HG03045 (cell line): ENCODE results near the gene NAV2.
"Not testable (repeated sequence)": the region's sequence is repeated elsewhere in the genome, so short reads cannot be mapped to it uniquely, and the experiment has no call there.

Experiments
- ATAC-seq: cut with Tn5 transposase; IDR thresholded peaks from one replicate; pipeline ENCODE4 v1.9.1; 2021; ENCODE audit warnings: mild to moderate bottlenecking, moderate library complexity; ENCODE audit not compliant: unreplicated experiment

NAV2 gene

DNA sequence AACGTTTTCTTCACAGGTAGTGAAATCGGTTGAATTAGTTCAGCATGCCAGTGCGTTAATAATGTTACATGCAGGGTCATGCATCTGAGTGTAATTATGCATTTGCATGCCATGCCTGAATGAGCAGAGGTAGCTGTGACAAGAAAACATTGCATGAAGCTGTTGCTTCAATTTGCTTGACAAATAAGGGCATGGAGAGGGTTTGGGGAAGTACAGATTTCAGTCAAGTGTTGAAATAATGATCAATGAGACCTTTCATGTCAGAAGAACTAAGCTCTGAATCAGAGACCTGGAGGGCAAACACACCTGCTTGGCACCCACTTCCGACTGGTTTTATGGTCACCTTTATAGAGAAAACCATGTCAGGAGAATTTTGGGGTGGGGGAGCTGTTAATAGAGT is 226.2 kb downstream of the NAV2 start:
- no peak for ATAC-seq

DNA sequence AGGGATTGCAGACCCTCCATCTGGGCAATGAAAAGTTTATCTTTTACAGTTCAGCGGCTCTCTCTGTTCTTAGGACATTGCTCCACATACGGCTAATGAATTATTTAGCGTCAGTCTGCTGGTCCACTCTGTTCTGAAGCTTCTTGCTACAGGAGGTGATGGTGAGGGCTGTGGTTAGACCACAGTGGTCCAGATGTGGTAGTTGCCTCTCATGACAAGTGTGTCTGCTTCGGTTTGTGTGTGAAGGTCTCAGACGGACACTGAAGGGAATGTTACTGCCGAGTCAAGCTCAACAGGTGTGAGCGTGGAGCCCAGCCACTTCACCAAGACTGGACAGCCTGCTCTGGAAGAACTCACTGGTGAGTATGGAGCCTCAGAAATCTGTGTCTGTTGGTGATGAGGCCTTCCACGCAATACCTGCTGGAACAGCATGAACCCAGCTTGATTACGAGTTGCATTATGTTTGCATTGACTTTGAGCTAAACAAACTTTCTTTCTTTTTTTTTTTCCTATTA is 226.8 kb downstream of the NAV2 start:
- no peak for ATAC-seq

DNA sequence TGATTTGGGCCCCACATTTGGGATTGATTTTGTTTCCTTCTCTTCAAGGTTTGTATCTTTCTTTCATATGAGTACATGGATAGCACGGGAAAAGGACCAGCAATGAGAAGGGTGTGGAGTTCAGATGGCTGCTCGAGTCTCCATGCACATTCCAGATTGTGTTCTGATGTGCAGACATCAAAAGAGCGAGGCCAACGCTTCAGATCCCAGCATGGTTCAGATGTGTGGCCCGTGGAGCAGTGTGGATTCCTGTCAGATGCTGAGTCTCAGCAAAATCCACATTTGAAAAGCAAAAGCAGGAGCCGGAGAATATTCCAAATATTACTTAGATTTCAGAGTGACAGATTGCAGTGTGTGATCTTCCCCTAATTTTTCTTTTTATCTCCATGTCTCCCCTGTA is 228.2 kb downstream of the NAV2 start:
- no peak for ATAC-seq

DNA sequence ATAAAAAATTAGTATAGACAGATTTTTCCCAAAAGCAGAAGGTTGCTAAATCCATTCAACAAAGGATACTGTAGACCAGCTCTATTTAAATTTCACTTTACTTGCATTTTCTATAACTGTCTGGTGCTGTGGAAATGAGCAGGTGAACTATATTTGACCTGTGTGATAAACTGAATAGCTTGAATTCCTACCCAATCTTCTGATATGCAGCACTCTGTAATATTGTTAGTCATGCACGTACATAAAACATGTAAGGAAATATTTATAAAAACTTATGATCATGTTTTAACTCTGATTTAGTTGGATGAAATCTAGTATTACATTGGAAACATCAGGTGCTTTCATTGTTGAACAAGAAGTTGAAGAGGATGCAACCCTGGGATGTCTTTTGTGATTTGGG is 234.0 kb downstream of the NAV2 start:
- no peak for ATAC-seq

DNA sequence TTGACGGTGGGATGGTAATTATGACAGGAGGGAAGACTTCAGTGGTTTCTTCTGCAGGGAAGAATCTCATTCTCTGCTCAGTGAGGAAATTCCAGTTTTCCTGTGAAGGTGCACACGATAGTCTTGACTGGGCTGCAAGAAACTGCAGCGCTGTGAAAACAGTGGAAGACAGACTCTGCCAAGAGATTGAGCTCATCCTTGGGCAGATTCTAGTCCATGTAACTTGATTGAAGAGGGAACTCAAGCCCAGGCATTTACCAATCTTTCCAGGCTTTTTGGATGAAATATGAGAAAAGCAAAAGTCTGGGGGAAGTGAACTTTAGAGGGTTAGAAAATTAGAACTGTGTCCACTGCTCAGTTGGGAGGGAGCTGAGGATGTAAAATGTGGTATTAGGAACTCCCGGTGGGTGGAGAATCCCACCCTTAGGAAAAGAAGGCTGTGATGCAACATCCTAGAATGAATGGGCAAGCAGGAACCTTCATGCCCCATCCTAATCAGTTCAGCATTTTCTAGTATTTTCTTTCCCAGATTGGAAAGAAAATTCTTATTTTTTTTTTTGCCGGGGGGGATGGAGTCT is 235.0 kb downstream of the NAV2 start:
- no peak for ATAC-seq

DNA sequence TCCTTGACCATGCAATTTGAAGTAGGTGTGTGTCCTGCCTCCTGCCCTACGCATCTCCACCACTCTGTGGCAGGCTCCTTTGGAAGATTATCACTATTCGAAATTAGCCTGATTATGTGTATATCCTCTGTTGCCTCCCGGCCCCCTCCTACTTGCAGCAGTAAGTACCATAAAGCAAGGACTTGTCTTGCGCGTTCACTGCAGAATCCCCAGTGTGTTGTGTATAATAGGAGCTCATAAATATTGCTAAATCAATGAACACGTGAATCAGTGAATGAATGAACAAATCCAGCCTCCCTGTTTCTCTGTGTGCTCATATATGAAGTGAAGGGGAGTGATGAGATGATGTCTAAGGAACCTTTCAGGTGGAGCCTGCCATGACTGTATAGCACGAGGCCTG is 237.0 kb downstream of the NAV2 start:
- ATAC-seq = no peak

DNA sequence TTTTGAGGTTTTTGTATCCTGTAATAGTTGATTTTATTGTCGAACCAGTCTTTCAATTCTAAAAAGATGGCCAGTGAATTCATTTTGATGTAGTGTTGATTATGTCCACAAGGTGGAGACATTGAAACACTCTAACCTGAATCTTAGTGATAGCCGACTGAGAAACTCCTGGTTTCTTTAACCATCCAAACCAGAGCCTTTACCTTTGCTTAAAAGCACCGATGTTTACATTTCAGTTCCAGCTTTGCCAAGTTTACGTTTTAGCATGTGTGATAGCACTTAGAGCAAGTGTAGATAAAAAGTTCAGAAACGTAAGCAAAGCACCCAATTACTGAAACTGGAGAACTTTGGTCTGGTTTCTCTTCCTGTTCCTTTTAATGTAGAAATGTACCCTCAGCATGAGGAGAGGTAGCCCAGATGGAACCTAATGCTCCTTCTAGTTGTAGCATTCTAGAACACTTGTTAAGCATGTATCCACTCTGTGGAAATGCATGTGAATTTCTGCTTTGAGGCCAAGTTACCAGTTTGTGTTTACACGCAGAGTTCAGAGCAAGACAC is 239.0 kb downstream of the NAV2 start:
- peak; percentile 78 for ATAC-seq

DNA sequence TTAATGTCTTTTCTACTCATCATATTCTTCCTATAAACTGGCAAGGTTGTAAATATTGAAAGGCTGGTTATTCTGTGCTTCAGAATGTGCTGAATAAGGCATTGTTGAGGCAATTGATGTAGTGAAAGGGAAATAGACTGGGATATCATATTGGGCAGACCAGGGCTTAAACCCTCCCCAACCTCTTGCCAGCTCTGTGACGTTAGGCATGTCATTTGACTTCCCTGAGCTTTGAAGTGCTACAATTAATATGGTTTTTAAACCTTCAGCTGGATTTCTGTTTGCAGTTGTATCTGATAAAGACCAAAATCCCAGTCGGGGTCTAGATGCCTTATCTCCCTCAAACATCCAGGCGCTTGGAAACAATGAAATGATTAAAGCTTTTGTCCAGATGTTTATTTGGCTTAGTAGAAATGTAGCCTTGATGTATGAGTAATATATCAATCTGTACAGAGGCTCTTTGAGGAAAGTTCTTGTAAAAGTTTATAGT is 239.5 kb downstream of the NAV2 start:
- ATAC-seq = no peak

DNA sequence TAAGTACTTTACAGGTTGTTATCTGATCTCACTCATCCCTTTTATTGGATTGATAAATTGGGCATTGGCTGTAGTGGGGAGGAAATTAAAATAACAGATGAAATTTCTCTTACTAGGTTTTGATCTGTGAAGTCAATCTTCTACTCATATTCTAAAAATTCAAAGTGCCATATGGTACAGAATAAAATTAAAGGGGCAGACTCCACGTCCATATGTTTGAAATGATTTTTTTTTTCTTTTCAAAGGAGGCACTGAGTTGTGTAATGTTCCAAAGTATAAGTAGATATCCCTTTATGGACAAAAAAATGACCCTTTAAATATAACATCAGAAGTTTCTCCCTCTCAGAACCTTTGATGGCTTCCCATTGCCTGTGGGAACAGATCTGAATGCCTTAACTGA is 240.3 kb downstream of the NAV2 start:
- no peak for ATAC-seq

DNA sequence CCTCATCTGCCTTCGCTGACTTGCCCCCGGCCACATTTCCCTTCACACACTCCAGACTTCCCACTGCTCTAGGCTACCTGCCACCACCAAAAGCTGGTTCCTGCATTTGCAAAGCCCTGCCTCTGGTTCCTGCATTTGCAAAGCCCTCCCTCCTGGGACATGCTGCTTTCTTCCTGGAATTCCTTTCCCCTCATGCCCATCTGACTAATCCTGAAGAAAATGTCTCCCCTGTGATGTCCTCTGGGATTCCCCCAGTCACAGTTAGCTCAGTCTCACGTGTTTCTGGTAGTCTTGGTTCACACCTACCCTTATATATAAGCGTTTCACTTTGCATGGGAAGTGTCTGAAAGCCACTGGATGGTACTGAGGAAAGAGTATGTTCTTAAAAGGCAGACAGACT is 240.7 kb downstream of the NAV2 start:
- no peak for ATAC-seq

DNA sequence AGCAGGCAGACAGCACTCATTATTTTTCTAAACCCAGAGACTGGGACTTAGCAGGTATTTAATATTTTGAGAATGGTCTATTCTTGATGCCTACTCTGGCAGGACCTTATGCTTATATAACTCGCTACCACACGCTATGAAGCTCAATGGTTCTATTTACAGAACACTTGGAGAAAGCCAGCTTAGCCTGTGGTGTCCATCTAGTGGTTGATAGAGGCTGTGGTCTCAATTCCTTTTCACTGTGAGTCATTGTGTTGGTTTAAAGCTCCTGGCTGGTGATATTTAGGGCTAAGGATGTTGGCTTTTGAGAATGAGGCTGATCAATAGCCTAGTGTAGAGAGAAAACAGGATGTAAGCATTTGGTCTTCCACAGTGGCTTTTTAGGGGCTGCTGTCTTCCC is 241.3 kb downstream of the NAV2 start:
- ATAC-seq = no peak

DNA sequence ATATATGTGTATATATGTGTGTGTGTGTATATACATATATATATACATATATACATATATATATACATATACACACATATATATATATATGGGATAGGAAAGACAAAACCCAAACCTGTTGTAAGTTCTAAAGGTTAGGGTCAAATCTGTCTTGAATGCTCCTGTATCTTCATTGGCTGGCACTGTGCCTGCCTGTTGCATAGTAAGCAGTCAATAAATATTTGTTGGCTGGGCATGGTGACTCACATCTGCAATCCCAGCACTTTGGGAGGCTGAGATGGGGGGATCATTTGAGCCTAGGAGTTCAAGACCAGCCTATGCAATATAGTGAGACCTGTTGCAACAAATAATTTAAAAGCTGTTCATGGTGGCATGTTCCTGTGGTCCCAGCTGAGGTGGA is 242.3 kb downstream of the NAV2 start:
- ATAC-seq = no peak

DNA sequence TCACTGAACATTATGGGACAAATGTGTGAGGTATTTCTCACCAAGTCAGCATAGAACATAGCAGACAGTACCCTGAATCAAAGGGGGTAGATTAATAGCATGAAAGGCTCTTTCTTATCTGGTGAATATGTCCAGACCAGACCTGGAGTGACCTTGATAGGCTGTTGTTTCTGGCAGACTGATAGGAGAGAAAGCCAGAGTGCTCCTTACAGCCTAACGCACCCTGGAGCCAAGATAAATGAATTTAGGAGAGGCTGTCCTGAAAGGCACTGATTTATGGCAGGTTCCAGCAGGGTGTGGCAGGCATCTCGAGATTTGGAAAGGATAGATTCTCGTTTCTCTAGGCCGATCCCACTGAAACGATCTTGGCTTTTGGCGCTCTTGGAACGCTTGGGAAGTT is 243.0 kb downstream of the NAV2 start:
- no peak for ATAC-seq

DNA sequence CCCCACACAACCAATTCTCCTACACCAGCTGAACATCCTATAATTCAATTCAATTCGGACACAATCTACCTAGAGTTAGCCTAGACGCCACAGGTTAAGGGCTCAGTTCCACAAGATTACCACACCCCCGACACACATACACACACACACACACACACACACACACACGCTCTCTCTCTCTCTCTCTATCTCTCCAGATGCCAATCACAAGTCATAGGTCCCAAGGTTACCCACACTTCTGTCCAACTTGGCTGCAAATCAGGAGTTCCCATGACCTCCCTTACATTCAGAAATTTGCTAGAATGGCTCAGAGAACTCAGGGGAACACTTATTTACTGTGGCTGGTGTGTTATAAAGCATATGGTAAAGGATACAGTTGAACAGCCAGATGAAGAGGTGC is 243.6 kb downstream of the NAV2 start:
- ATAC-seq = no peak

DNA sequence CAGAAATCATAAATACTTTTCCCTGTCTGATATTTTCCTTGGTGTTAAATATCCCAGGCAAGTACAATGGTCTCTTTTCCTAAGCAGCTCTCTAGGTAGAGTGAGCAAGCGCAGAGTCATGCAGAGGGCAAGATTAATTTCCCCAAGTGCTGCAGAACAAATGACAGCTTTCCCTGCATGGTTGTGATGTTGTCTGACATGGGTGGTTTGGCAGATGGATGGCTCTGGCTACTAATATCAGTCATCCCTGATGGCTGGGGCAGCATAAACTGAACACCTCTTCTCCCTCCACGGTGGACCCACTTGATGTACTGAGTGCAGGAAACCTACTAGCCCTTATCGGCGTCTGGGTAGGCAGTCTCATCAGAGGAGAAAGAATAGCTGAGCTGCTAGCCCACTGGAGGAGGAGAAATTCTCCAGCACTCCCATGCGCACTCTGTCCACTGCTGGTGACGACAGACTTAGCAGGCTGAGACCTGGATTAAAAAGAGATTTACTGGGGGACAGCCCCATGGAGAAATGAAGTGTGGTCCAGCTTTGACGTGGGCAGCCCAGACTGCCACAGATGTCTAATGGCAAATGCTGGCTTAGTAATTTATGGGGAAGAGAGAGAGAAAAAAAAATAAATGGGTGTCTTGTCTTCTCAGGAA is 244.8 kb downstream of the NAV2 start:
- ATAC-seq = no peak

DNA sequence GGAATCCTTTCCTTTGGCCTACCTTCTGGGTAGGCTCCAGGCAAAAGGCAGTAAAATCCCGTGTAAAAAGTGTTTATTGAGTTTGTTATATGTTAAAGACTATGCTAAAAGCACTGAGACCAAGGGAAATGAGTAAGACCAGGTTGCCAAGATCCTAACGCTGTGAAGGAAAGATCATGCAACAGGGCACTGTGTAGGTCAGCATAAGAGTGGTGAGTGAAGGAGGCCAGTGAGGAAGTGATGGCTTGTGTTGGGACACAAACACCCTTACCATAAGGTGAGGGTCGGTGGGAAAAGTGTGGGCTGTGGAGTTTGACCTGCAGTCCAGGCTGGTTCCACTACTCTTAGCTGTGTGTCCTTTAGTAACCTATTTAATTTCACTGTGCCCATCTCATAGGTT is 245.6 kb downstream of the NAV2 start:
- no peak for ATAC-seq

DNA sequence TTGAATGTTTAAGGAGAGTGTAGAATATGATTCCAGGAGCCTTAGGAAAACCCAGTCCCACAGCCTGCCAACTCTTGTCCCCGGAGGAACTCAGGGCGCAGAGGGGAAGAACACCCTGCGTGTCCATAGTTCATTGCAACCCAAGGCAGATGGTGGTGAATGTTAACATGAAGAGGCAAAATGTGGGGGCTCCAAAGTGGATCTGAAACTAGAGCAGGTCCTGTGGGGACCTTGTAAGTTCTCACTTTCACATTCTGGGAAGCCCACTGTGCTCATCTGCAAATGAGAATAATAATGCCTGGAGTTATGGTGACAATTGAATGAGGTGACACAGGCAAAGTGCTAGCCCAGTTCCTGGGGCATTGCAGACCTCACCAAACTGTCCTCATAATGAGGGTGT is 246.6 kb downstream of the NAV2 start:
- ATAC-seq = no peak

DNA sequence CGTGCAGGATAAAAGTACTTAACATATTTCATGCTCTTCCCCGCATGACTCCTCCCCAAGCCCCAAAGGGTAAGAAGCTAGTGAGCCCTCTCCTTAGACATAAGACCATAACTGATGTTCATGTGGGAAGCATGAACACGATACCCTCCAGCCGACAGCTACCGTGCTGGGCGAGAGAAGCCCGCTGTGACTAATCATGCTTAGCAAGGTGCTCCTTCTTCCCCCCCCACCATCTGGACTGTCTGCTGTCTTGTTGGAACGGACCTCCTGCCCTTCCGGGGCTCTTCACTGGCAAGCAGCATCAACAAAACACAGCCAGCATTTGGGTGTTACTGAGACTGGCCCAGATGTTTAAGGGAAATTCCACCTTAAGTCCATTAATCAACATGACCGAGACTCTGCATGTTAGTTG is 247.0 kb downstream of the NAV2 start:
- no peak for ATAC-seq

DNA sequence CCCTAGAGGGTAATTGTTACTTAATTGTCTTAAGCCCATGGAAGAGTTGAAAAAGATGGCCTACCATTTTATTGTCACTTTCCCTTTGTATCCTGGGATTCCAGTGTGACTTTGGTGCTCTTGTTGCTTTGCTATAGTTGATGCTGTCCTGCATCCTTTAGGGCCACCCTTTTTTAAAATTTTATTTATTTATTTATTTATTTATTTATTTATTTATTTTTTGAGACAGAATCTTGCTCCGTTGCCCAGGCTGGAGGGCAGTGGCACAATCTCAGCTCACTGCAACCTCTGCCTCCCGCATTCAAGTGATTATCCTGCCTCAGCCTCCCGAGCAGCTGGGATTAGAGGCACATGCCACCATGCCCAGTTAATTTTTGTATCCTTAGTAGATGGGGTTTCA is 247.8 kb downstream of the NAV2 start:
- not testable (repeated sequence) for ATAC-seq

DNA sequence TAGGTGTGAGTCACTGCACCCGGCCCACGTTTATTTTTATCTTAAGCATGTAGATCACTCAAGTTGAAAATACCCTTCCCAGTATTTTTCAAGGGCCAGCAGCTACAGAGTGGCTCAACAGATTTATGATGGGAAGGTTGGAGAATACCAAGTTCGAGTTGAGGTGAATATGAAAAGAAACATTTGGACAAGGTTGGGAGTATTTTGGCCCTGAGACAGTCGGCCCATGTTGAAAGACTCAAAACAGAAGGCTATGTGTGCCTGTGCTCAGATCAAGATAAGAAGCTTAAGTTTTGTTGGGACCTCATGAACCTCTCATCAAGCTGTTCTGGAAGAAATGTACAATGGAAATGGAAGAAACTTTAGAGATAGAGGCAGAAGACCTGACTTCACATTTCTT is 248.6 kb downstream of the NAV2 start:
- ATAC-seq = no peak

DNA sequence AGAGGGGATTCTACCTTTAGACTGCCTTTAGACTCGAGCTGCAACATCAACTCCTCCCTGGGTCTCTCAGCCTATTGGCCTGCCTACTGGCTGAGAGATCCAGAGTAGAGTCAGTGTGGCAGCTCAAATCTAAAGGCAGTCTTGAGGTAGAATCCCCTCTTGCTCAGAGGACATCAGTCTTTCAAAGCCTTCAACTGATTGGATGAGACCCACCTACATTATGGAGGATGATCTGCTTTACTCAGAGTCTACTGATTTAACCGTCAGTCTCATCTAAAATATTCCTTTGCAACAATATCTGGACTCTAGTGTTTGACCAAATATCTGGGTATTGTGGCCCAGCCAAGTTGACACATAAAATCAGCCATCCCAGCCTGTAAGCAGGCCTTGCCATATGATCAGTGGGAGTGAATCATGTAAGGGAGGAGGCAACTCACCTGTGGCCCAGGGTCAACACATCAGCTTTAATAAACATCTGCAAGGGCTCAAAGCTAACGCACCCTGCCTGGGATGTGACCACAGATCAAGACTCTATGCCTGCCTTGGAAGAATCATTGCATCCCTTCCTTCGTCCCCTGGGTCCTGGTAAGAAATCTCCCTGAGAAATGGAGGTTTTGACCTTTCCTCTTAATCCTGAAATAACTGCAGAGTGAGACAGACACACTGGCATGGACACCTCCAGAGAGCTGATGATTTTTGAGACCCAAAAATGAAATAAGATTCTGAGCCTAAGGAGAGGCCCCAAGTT is 249.6 kb downstream of the NAV2 start:
- ATAC-seq = no peak

DNA sequence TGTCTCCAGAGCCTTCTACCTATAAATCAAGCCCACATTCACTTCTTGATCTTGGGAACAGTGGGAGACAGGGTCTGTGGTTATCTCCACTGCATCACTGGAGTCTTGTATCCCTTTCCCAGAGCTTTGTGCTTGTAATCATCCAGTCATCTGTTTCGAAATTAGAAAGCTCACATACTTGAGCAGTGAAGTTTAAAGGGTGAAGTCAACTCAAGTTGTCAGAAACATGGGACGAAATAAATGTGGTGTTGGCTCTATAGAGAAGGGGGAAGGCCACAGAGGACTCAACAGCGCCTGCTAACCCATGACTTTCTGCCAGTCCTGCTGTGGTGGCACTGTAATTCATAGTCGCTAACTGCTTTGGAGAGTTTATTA is 250.2 kb downstream of the NAV2 start:
- no peak for ATAC-seq
